Nephron progenitor cell (in vitro differentiated cells): ENCODE data around the gene TNFRSF9.
"Not testable (repeated sequence)": the region's sequence is repeated elsewhere in the genome, so short reads cannot be mapped to it uniquely, and the experiment has no call there.

ENCODE experiments used
- DNase-seq: peaks from one replicate; pipeline ENCODE4 v3.0.0; 2021
- H3K27ac Mint-ChIP-seq: 2 replicates; pipeline ENCODE4 v1.8.0; 2021; ENCODE audit warnings: mild to moderate bottlenecking, moderate library complexity, mixed read lengths
- H3K27me3 Mint-ChIP-seq: 2 replicates; pipeline ENCODE4 v1.8.0; 2021; ENCODE audit warnings: mild to moderate bottlenecking, low read depth, mixed read lengths; ENCODE audit not compliant: poor library complexity
- H3K36me3 Mint-ChIP-seq: 2 replicates; pipeline ENCODE4 v1.8.0; 2021; ENCODE audit warnings: low read depth, mixed read lengths
- H3K4me1 Mint-ChIP-seq: 2 replicates; pipeline ENCODE4 v1.8.0; 2021; ENCODE audit warnings: mixed read lengths
- H3K4me3 Mint-ChIP-seq: 2 replicates; pipeline ENCODE4 v1.8.0; 2021; ENCODE audit warnings: mild to moderate bottlenecking, moderate library complexity, mixed read lengths
- H3K9me3 Mint-ChIP-seq: 2 replicates; pipeline ENCODE4 v1.8.0; 2021; ENCODE audit warnings: mild to moderate bottlenecking, moderate library complexity, mixed read lengths
- TF ChIP-seq, protein P1 (sequence below): fragments of 200-600 bp; sonication (generic); IDR thresholded peaks from 2 replicates; pipeline ENCODE4 v1.5.0; 2021; ENCODE audit warnings: antibody characterized with exemption

Gene TNFRSF9

DNA sequence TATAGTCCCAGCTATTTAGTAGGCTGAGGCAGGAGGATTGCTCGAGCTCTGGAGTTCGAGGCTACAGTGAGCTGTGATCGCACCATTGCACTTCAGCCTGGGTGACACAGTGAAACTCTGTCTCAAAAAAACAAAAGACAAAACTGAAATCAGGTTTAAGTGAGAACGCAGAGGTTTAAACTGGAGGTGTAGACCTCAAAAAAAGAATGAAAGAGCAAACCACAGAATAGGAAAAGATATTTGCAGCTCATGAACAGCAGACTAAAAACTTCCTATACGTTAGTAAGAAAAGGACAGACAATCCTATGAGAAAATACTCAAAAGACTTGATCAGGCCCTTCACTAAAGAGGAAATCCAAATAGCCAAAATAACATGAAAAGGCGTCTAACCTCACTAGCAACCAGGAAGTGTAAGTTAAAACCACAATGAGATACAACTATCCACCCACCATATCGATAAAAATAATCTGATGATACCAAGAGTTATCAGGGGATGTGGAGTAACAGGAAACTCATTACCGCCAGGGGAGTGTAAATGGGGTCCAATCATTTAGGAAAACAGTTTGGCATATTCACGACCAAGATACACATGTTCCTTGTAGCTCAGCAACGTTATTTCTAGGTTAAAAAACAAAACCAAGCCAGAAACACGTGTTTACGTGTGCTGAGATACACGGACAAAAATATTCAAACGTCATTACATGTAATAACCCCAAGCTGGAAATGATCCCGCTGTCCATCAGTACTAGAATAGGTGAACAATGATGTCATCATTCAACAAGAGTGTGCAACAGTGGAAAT, 9.8 kb downstream of the TNFRSF9 start:
- H3K27ac Mint-ChIP-seq: no peak overlapping the region
- DNase-seq: no peak
- no peaks in the 10 kb centered on the region for H3K9me3 Mint-ChIP-seq
- H3K36me3 Mint-ChIP-seq: no peaks in the 10 kb centered on the region
- H3K27me3 Mint-ChIP-seq: no peaks in the 10 kb centered on the region
- TF ChIP-seq, protein P1, sequence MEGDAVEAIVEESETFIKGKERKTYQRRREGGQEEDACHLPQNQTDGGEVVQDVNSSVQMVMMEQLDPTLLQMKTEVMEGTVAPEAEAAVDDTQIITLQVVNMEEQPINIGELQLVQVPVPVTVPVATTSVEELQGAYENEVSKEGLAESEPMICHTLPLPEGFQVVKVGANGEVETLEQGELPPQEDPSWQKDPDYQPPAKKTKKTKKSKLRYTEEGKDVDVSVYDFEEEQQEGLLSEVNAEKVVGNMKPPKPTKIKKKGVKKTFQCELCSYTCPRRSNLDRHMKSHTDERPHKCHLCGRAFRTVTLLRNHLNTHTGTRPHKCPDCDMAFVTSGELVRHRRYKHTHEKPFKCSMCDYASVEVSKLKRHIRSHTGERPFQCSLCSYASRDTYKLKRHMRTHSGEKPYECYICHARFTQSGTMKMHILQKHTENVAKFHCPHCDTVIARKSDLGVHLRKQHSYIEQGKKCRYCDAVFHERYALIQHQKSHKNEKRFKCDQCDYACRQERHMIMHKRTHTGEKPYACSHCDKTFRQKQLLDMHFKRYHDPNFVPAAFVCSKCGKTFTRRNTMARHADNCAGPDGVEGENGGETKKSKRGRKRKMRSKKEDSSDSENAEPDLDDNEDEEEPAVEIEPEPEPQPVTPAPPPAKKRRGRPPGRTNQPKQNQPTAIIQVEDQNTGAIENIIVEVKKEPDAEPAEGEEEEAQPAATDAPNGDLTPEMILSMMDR: no peak
- no peak overlapping the region for H3K4me3 Mint-ChIP-seq
- no peaks in the 10 kb centered on the region for H3K4me1 Mint-ChIP-seq

DNA sequence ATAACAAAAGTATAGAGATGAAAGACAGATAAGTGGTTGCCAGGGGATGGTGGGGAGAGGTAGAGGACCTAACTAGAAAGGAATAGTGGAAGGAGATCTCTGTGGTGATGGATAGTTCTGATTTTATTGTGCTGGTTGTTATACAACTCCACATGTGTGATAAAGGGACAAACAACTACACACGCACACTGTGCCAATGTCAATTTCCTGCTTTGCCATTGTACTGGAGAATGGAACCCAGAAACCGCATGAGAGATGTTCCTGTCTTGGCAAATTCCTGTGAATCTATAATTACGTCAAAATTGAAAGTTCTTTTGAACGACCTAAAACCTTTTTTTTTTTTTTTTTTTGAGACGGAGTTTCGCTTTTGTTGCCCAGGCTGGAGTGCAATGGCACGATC, 11.0 kb downstream of the TNFRSF9 start:
- H3K27me3 Mint-ChIP-seq: no peaks in the 10 kb centered on the region
- no peaks in the 10 kb centered on the region for H3K9me3 Mint-ChIP-seq
- H3K4me1 Mint-ChIP-seq: no peaks in the 10 kb centered on the region
- no peaks in the 10 kb centered on the region for H3K36me3 Mint-ChIP-seq
- peak overlapping the region; percentile 5 for H3K27ac Mint-ChIP-seq
- H3K4me3 Mint-ChIP-seq: no peak overlapping the region
- DNase-seq: no peak
- TF ChIP-seq, protein P1: no peak

DNA sequence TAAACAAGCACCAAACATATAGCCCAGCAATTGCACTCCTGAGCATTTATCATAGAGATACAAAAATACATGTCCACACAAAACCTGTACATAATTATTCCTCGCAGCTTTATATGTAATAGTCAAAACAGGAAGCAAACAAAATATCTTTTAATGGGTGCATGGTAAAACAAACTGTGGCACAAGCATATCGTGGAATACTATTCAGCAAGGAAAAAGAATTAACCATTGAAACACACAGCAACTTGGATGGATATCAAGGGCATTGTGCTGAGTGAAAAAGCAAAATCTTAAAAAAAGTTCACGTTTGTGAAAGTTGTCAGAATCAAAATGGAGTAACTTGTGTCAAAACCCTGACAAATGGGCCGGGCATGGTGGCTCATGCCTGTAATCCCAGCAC, 12.4 kb downstream of the TNFRSF9 start:
- Mint-ChIP-seq H3K27ac (no peak overlapping the region), H3K4me3 (no peak overlapping the region), H3K9me3 (no peaks in the 10 kb centered on the region), H3K36me3 (no peaks in the 10 kb centered on the region), H3K4me1 (no peaks in the 10 kb centered on the region), H3K27me3 (peaks cover 2% of the 10 kb centered on the region)
- TF ChIP-seq, protein P1: no peak
- no peak for DNase-seq

DNA sequence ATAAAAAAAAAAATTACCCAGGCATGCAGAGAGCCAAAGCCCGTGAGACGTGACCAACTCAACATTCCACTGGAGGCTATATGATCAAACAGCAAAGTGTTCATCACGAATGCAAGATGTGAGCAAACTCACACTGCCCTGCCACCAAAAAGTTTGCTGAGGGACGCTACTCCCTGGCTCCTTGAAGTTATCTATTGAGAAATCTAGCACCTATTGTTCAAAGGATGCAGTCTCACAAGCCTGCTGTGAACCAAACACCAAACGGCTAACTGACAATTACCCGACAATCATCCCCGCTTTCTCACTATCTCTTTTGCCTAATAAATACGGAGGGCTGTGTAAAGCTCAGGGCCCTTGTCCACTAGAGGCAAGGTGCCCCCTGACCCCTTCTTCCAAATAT, 13.6 kb downstream of the TNFRSF9 start:
- H3K36me3 Mint-ChIP-seq, DNase-seq, H3K27me3 Mint-ChIP-seq, H3K9me3 Mint-ChIP-seq, H3K27ac Mint-ChIP-seq, H3K4me3 Mint-ChIP-seq, H3K4me1 Mint-ChIP-seq: not testable (repeated sequence)

DNA sequence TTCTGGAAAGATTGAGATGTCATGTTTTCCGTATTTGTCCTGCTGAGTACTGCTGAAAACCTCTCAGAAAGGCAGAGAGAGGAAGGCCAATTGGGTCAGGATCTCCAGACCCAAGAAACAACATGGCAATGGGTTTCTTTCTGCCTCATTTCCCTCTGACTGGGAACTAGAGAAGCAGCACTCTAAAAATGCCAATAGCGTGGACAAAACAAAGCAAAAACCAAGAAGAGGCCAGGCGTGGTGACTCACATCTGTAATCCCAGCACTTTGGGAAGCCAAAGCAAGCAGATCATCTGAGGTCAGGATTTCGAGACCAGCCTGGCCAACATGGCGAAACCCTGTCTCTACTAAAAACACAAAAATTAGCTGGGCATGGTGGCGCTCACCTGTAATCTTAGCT, 18.3 kb downstream of the TNFRSF9 start:
- Mint-ChIP-seq H3K4me3 (no peak overlapping the region), H3K9me3 (no peaks in the 10 kb centered on the region), H3K36me3 (no peaks in the 10 kb centered on the region), H3K27ac (no peak overlapping the region), H3K27me3 (peaks cover 11% of the 10 kb centered on the region), H3K4me1 (no peaks in the 10 kb centered on the region)
- no peak for DNase-seq
- TF ChIP-seq, protein P1: no peak

DNA sequence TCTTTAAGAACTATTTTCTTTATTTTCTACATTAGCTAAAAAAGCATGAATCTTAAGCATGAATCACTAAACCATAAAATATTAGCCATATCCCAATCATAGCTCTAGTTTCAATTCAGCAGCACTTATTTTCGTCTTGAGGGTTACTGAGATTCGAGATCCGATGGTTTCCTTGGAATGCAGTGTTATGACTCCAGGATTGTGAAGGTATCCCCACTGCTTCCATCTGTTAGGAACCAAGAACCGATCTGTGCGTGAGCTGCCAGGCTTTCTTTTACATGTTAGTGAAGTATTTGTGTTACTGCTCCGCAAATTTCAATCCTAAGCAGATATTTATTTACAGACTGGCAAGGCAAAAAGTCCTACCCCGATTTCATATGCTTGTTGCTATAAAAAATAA, 18.8 kb downstream of the TNFRSF9 start:
- TF ChIP-seq, protein P1: no peak
- H3K9me3 Mint-ChIP-seq: no peaks in the 10 kb centered on the region
- H3K27me3 Mint-ChIP-seq: peaks cover 13% of the 10 kb centered on the region
- H3K36me3 Mint-ChIP-seq: no peaks in the 10 kb centered on the region
- no peaks in the 10 kb centered on the region for H3K4me1 Mint-ChIP-seq
- no peak overlapping the region for H3K27ac Mint-ChIP-seq
- no peak overlapping the region for H3K4me3 Mint-ChIP-seq
- DNase-seq: no peak
